GM20431 (cell line): Measurements from ENCODE around the gene KISS1R.
"Not testable (repeated sequence)": the region's sequence is repeated elsewhere in the genome, so short reads cannot be mapped to it uniquely, and the experiment has no call there.

Experiments
- in situ Hi-C: fragments of 300-500 bp; cut with MseI, MboI; formaldehyde crosslinking; loops from one replicate; pipeline ENCODE4 v1.15.0; 2020; ENCODE audit warnings: low sequenced_read_pairs; ENCODE audit not compliant: unreplicated experiment

Gene KISS1R

GRCh38 chr19:917323-918151 lies at the start of gene KISS1R:
Gene KISS1R (plus strand): TSS chr19:917333. CDS start chr19:917503, 170 bp downstream.
- in situ Hi-C loops, result no loop called here

GRCh38 chr19:867855-868457 lies 49.2 kb upstream of the KISS1R start:
- in situ Hi-C loops, result loop anchor here (10.0 kb wide), 1 partner anchor 57 kb away; the partner anchor contains the start of gene ARID3A

GRCh38 chr19:868458-869244 lies 48.5 kb upstream of the KISS1R start:
- in situ Hi-C loops, result loop anchor here (10.0 kb wide), 1 partner anchor 56 kb away; the partner anchor contains the start of gene ARID3A

GRCh38 chr19:869245-870177 lies 47.6 kb upstream of the KISS1R start:
- in situ Hi-C loops, result loop anchor here (10.0 kb wide), 1 partner anchor 55 kb away; the partner anchor contains the start of gene ARID3A

- in situ Hi-C loops, result no loop called here
Observed at GRCh38 chr19:870314-870713, 46.8 kb upstream of the KISS1R start.

GRCh38 chr19:870963-871401 lies 46.2 kb upstream of the KISS1R start:
- in situ Hi-C loops, result no loop called here

GRCh38 chr19:871446-872265 lies 45.5 kb upstream of the KISS1R start:
- in situ Hi-C loops, result no loop called here

- in situ Hi-C loops, result no loop called here
Observed at GRCh38 chr19:872266-872951, 44.7 kb upstream of the KISS1R start.

- in situ Hi-C loops, result no loop called here
Observed at GRCh38 chr19:873084-873483, 44.0 kb upstream of the KISS1R start.

GRCh38 chr19:873561-874041 lies 43.5 kb upstream of the KISS1R start:
- in situ Hi-C loops, result no loop called here

GRCh38 chr19:875265-875879 lies 41.8 kb upstream of the KISS1R start:
- in situ Hi-C loops, result no loop called here

- in situ Hi-C loops, result no loop called here
Observed at GRCh38 chr19:876089-876488, 41.0 kb upstream of the KISS1R start.

GRCh38 chr19:876780-877314 lies 40.3 kb upstream of the KISS1R start:
- in situ Hi-C loops, result no loop called here

- in situ Hi-C loops, result not testable (repeated sequence)
Observed at GRCh38 chr19:877992-878660, 39.0 kb upstream of the KISS1R start.

- in situ Hi-C loops, result not testable (repeated sequence)
Observed at GRCh38 chr19:878751-879561, 38.2 kb upstream of the KISS1R start.
